HG03064 (cell line): ENCODE measurements around the gene PLIN3.
A peak's percentile ranks its signal among the peaks of the same experiment; 100 is the strongest.
"Not testable (repeated sequence)": the region's sequence is repeated elsewhere in the genome, so short reads cannot be mapped to it uniquely, and the experiment has no call there.

Experiments
- ATAC-seq: cut with Tn5 transposase; IDR thresholded peaks from one replicate; pipeline ENCODE4 v1.9.1; 2021; ENCODE audit warnings: low read depth; ENCODE audit not compliant: unreplicated experiment

Gene PLIN3

GRCh38 chr19:4815426-4816201, 51.9 kb downstream of the PLIN3 start:
- no peak for ATAC-seq

GRCh38 chr19:4814625-4815425, 52.6 kb downstream of the PLIN3 start:
- ATAC-seq, result no peak

- ATAC-seq, result no peak
Observed at GRCh38 chr19:4811328-4812131, 55.9 kb downstream of the PLIN3 start.

GRCh38 chr19:4807188-4807587, 60.3 kb downstream of the PLIN3 start:
- ATAC-seq, result no peak

GRCh38 chr19:4806384-4806783, 61.1 kb downstream of the PLIN3 start:
- no peak for ATAC-seq

GRCh38 chr19:4805140-4805539, 62.3 kb downstream of the PLIN3 start:
- ATAC-seq, result not testable (repeated sequence)

- ATAC-seq, result no peak
Observed at GRCh38 chr19:4803736-4804695, 63.5 kb downstream of the PLIN3 start.

- no peak for ATAC-seq
Observed at GRCh38 chr19:4802711-4803110, 64.8 kb downstream of the PLIN3 start.

GRCh38 chr19:4801085-4801619, 66.3 kb downstream of the PLIN3 start:
- no peak for ATAC-seq

- ATAC-seq, result no peak
Observed at GRCh38 chr19:4800591-4801081, 66.8 kb downstream of the PLIN3 start.

- ATAC-seq, result no peak
Observed at GRCh38 chr19:4795400-4795799, 72.1 kb downstream of the PLIN3 start.

GRCh38 chr19:4794971-4795370, 72.5 kb downstream of the PLIN3 start:
- ATAC-seq, result no peak

- ATAC-seq, result not testable (repeated sequence)
Observed at GRCh38 chr19:4793278-4793677, 74.2 kb downstream of the PLIN3 start.

- not testable (repeated sequence) for ATAC-seq
Observed at GRCh38 chr19:4792866-4793195, 74.6 kb downstream of the PLIN3 start.

- ATAC-seq, result not testable (repeated sequence)
Observed at GRCh38 chr19:4792019-4792865, 75.2 kb downstream of the PLIN3 start.

- ATAC-seq, result peak; percentile 89
Observed at GRCh38 chr19:4791183-4792018, 76.1 kb downstream of the PLIN3 start, which contains the start of gene FEM1A. FEM1A (plus strand) TSS chr19:4791734; CDS start chr19:4791855, 121 bp downstream.
